Measurements from ENCODE around the gene SHISA2.

DNA sequence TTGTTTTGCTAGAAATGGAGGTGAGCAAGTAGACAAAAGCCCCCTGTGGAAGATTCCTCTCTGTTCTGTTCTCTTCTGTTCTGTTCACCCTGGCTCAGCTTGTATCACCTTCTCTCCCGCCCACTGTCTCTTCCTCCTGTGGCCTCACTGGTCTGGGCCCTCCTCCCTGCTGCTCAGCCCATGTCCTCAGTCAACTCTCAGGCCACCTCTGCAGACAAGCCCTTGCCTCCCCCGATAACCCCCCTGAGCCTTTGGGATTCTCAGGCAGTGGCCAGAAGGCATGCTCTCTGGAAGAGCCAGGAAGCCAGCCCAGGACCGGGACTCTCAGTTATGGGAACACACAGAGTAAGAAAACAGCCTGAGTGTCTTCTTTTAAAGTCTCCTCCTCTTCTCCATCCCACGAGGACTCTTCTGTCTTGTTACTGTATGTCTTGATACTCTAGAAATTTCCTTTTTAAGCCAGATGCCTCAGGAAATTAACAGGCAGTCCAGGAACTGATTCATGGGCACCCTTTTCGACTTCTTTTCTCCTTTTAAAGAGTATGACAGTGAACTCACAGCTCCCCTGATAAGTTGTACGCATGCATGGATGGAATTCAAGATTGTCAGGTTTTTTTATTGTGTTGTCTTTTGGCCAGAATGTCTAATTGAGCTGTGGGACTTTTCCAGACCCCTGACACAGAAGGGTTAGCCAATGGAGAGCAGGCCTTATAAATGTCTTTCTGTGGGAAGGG is 33.7 kb downstream of the SHISA2 start:
- TF ChIP-seq POLR2A (IDR thresholded peaks at IDR 0.05; ENCODE audit: low read depth, low read length), result no peak
- no peak for TF ChIP-seq POLR2AphosphoS5 (IDR thresholded peaks at IDR 0.05; ENCODE audit: low read depth, low read length)
- no peak for TF ChIP-seq TAF1 (IDR thresholded peaks at IDR 0.05; ENCODE audit: borderline replicate concordance, low read depth, low read length)

Data from GM12892 (cell line).